GM12872 (cell line): ENCODE results near the gene ZNF211.

Experiments
- CTCF ChIP-seq: IDR thresholded peaks from 3 replicates; pipeline ENCODE4 v1.5.1; 2011; ENCODE audit warnings: low read depth, mild to moderate bottlenecking, low read length, moderate library complexity; ENCODE audit not compliant: insufficient read depth

The ZNF211 gene

GRCh38 chr19:57675881-57676280 is 42.9 kb downstream of the ZNF211 start:
- TF ChIP-seq CTCF, result no peak

- no peak for TF ChIP-seq CTCF
These were observed 49.3 kb downstream of the ZNF211 start for GRCh38 chr19:57682226-57682766.

GRCh38 chr19:57686727-57687126 is 53.8 kb downstream of the ZNF211 start:
- no peak for TF ChIP-seq CTCF

GRCh38 chr19:57687363-57688010 is 54.5 kb downstream of the ZNF211 start:
- TF ChIP-seq CTCF, result no peak

GRCh38 chr19:57688011-57688763 is 55.2 kb downstream of the ZNF211 start:
- TF ChIP-seq CTCF, result no peak

GRCh38 chr19:57689750-57690149 is 56.8 kb downstream of the ZNF211 start:
- no peak for TF ChIP-seq CTCF
